Measurements from ENCODE around the gene RBL2.

DNA sequence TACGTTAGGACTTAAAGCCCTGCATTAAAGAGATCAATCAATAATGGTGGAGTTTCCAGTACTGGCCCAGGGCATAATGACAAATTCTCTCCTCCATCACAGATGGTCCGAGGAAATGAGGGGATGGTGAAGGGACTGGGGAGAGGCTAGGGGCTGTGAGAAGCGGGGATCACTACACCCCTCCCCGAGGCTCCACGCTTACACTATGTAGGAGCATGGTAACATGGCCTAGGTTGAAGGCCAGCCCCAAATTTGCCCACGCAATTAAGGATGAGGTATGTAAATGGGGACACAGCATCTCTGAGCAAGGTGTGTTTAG, 76.8 kb downstream of the RBL2 start:
- TF ChIP-seq POLR2A (IDR thresholded peaks at IDR 0.05; ENCODE audit: low read length): no peak
- TF ChIP-seq GATA1 (IDR thresholded peaks at IDR 0.05; ENCODE audit: low read depth, low read length): no peak
